Fibroblast of lung (primary cell): ENCODE data around the gene SRGAP2B.
"Not testable (repeated sequence)": the region's sequence is repeated elsewhere in the genome, so short reads cannot be mapped to it uniquely, and the experiment has no call there.

ENCODE experiments used
- EZH2 ChIP-seq: IDR thresholded peaks from 2 replicates; pipeline ENCODE4 v1.5.1; 2012; ENCODE audit warnings: low read length, control low read depth, mild to moderate bottlenecking; ENCODE audit errors: missing control alignments
- TF ChIP-seq, protein P1 (sequence below), 2 donors: IDR thresholded peaks in 1 of 2; conservative IDR thresholded peaks in 1 of 2; 1 replicate in 1 of 2; 2 replicates in 1 of 2; pipeline ENCODE4 v1.5.1; 2011 to 2012; ENCODE audit warnings: low read length in 2 of 2, control low read depth in 1 of 2, inconsistent platforms in 1 of 2, low read depth in 1 of 2, mild to moderate bottlenecking in 1 of 2

DNA sequence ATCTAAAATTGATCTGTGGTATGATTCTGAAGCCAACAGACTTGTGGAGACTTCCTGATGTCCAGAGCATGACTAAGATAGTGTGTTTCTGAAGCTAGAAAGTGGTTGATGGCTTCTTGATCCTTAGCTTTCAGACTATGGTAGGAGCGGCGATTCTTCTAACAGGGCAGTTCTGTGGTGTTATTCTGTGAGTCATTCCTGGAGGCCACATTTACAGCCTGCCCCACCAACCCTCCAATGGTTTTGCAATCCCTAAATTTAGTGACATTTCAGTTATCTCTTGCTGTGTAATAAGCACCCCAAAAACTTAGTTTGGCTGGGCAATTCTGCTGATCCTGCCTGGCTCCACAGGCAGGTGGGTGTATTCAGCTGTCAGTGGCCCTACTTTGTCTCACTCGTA is 24.7 kb upstream of the SRGAP2B start:
- TF ChIP-seq, protein P1, sequence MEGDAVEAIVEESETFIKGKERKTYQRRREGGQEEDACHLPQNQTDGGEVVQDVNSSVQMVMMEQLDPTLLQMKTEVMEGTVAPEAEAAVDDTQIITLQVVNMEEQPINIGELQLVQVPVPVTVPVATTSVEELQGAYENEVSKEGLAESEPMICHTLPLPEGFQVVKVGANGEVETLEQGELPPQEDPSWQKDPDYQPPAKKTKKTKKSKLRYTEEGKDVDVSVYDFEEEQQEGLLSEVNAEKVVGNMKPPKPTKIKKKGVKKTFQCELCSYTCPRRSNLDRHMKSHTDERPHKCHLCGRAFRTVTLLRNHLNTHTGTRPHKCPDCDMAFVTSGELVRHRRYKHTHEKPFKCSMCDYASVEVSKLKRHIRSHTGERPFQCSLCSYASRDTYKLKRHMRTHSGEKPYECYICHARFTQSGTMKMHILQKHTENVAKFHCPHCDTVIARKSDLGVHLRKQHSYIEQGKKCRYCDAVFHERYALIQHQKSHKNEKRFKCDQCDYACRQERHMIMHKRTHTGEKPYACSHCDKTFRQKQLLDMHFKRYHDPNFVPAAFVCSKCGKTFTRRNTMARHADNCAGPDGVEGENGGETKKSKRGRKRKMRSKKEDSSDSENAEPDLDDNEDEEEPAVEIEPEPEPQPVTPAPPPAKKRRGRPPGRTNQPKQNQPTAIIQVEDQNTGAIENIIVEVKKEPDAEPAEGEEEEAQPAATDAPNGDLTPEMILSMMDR (conservative IDR thresholded peaks at IDR 0.05 in 1 of 2, IDR thresholded peaks at IDR 0.05 in 1 of 2; ENCODE audit: low read depth in 1 of 2, low read length in 2 of 2) = not testable (repeated sequence)
- TF ChIP-seq EZH2 = not testable (repeated sequence)
